ENCODE measurements around the gene KLHL12. TPM values are rescaled to one million over a fixed set of nuclear protein-coding genes. Genes with fewer than 3 reads are reported as not detected.

KLHL12 gene
- total RNA-seq, 2 donors from 2014 or later: 43.8 to 52.5 TPM

DNA sequence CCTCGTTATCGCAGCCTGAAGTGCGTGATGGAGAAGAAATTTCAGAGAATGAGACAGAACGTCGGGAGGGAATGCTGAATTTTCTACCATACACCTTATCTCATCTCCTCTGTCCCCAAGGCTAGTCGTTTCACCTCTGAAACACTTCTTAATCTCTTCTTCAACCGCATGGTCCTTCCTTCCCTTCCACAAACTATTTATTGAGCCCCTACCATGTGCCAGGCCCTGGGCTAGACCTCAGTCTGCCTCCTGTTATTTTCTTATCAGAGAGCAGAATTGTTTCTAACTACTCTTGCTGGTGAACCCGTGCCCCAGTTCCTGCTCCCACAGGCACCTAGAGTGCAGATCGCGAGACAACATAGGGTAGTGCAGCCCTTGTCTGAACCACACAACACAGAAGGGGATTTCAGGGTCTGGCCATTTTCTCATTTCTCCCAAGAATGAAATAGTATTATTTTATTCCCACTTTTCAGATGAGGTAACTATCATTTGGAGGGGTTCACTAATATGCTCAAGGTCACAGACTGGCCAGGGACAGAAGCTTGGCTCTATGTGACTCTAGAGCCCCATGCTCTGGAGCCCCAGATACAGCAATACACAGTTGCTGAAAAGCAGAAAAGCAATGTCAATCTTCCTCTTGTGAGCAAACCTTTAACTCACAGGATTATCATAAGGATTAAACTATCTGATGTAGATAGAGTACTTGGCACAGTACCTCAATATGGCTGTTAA lies 31.7 kb upstream of the KLHL12 start:
- peak overlapping the region; percentile 86 for H3K27ac Mint-ChIP-seq
- peak overlapping the region; percentile 93 to 98 for H3K4me3 Mint-ChIP-seq
- ATAC-seq (replicated peaks in 1 of 2): peak in 1 of 2 donors; percentile 5
- no peaks in the 10 kb centered on the region for H3K27me3 Mint-ChIP-seq (ENCODE audit: low read depth)
- peaks cover 39% of the 10 kb centered on the region for H3K4me1 Mint-ChIP-seq (ENCODE audit: low read depth)
- no peaks in the 10 kb centered on the region for H3K9me3 Mint-ChIP-seq
- peak; percentile 13 to 17 for DNase-seq
- peaks cover 2 to 6% of the 10 kb centered on the region in 2 donors for H3K36me3 Mint-ChIP-seq (ENCODE audit: insufficient read depth in 2 of 2)

GRCh38 chr1:202957733-202958543 lies 30.9 kb upstream of the KLHL12 start, which contains the start of gene ADIPOR1:
ADIPOR1 (minus strand) TSS chr1:202958312; CDS start chr1:202951070, 7,242 bp downstream.
- ATAC-seq (replicated peaks in 1 of 2): peak; percentile 99
- peak within 1 kb of the TSS; percentile 93 to 98 for H3K4me3 Mint-ChIP-seq
- DNase-seq: peak; percentile 96 to 97
- no peaks in the 10 kb centered on the region for H3K9me3 Mint-ChIP-seq
- H3K4me1 Mint-ChIP-seq (ENCODE audit: low read depth): peaks cover 45% of the 10 kb centered on the region
- peaks cover 2 to 6% of the 10 kb centered on the region in 2 donors for H3K36me3 Mint-ChIP-seq (ENCODE audit: insufficient read depth in 2 of 2)
- no peaks in the 10 kb centered on the region for H3K27me3 Mint-ChIP-seq (ENCODE audit: low read depth)
- peak within 1 kb of the TSS; percentile 86 for H3K27ac Mint-ChIP-seq

- DNase-seq (no peak), ATAC-seq (replicated peaks in 1 of 2) (no peak)
- Mint-ChIP-seq H3K4me3 (peak overlapping the region; percentile 93 to 98), H3K27ac (peak overlapping the region; percentile 68), H3K4me1 (ENCODE audit: low read depth) (peaks cover 55% of the 10 kb centered on the region), H3K27me3 (ENCODE audit: low read depth) (no peaks in the 10 kb centered on the region), H3K36me3 (ENCODE audit: insufficient read depth in 2 of 2) (peaks cover 2 to 7% of the 10 kb centered on the region in 2 donors), H3K9me3 (no peaks in the 10 kb centered on the region)
Measured at GRCh38 chr1:202956969-202957368, 29.9 kb upstream of the KLHL12 start.

- no peak for DNase-seq
- Mint-ChIP-seq H3K4me1 (ENCODE audit: low read depth) (peaks cover 63% of the 10 kb centered on the region), H3K27me3 (ENCODE audit: low read depth) (no peaks in the 10 kb centered on the region), H3K4me3 (no peak overlapping the region), H3K36me3 (ENCODE audit: insufficient read depth in 2 of 2) (peaks cover 2 to 9% of the 10 kb centered on the region in 2 donors), H3K27ac (peak overlapping the region; percentile 6), H3K9me3 (no peaks in the 10 kb centered on the region)
- no peak for ATAC-seq (replicated peaks in 1 of 2)
Measured at GRCh38 chr1:202954057-202954745, 27.2 kb upstream of the KLHL12 start.

DNA sequence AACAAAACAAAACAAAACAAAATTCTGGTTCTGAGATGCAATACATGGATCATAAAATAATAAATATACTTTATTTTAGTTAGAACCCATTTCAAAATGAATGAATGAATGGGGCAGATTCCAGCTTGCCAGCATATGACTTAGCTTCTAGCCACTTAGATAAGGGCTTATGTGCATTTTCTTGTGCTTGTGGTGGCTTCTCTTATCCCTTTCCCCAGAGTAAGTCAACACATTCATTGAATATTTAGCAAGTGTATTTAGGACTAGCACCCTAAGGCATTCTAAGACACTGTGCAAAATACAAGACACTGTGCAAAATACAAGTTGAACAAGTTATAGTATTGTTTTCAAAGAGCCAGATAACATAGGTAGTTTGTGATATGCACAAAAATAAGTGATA lies 26.4 kb upstream of the KLHL12 start:
- DNase-seq (no peak), ATAC-seq (replicated peaks in 1 of 2) (no peak)
- H3K27me3 Mint-ChIP-seq (ENCODE audit: low read depth): no peaks in the 10 kb centered on the region
- peaks cover 0 to 9% of the 10 kb centered on the region in 2 donors for H3K36me3 Mint-ChIP-seq (ENCODE audit: insufficient read depth in 2 of 2)
- no peaks in the 10 kb centered on the region for H3K9me3 Mint-ChIP-seq
- no peak overlapping the region for H3K4me3 Mint-ChIP-seq
- H3K27ac Mint-ChIP-seq: no peak overlapping the region
- H3K4me1 Mint-ChIP-seq (ENCODE audit: low read depth): peaks cover 56% of the 10 kb centered on the region

DNA sequence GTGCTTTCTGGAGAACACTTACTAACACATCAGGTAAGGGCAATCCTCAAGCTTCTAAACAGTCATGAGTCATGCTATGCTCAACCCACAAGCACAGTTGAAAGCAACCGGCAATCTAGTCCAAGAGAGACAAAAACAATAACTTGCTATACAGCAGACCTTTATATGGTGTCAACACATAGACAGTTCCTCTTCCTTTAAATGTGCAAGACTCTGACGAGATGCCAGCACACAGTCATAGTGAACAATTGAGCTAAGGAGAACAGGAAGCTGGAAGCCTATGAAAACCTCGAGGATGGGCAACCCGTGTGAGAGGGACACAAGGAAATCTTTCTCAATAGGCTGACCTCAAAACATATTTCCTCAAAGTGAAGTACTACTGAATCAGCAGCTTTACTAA lies 25.8 kb upstream of the KLHL12 start:
- H3K4me3 Mint-ChIP-seq: peak overlapping the region; percentile 13 to 38
- peaks cover 0 to 15% of the 10 kb centered on the region in 2 donors for H3K36me3 Mint-ChIP-seq (ENCODE audit: insufficient read depth in 2 of 2)
- H3K4me1 Mint-ChIP-seq (ENCODE audit: low read depth): peaks cover 54% of the 10 kb centered on the region
- ATAC-seq (replicated peaks in 1 of 2) (peak; percentile 81 to 83), DNase-seq (no peak)
- H3K27ac Mint-ChIP-seq: peak overlapping the region; percentile 29
- no peaks in the 10 kb centered on the region for H3K9me3 Mint-ChIP-seq
- H3K27me3 Mint-ChIP-seq (ENCODE audit: low read depth): no peaks in the 10 kb centered on the region

DNA sequence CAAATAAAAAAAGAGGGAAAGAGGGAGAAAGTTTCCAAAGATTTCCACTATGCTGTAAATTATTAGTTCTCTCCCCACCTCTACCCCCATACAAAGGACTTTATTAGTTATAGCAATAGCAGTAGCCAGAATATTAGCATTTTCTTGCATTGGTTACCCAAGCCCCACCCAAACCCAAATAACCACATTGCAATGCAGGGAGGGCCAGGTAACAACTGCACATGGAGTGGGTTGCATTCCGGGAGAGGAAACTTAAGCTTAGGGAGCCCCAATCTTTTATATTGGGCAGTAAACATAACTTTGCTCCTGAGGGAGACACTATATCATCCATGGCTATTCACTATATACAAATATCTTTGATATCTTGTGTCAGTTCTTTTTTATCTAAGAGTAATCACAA lies 25.1 kb upstream of the KLHL12 start:
- no peaks in the 10 kb centered on the region for H3K27me3 Mint-ChIP-seq (ENCODE audit: low read depth)
- H3K4me3 Mint-ChIP-seq: no peak overlapping the region
- peaks cover 0 to 15% of the 10 kb centered on the region in 2 donors for H3K36me3 Mint-ChIP-seq (ENCODE audit: insufficient read depth in 2 of 2)
- H3K4me1 Mint-ChIP-seq (ENCODE audit: low read depth): peaks cover 50% of the 10 kb centered on the region
- no peak for ATAC-seq (replicated peaks in 1 of 2)
- H3K27ac Mint-ChIP-seq: peak overlapping the region; percentile 79
- no peak for DNase-seq
- H3K9me3 Mint-ChIP-seq: no peaks in the 10 kb centered on the region

GRCh38 chr1:202951437-202951836 lies 24.4 kb upstream of the KLHL12 start:
- no peaks in the 10 kb centered on the region for H3K9me3 Mint-ChIP-seq
- DNase-seq: no peak
- peaks cover 44% of the 10 kb centered on the region for H3K4me1 Mint-ChIP-seq (ENCODE audit: low read depth)

GRCh38 chr1:202945483-202945882 lies 18.4 kb upstream of the KLHL12 start:
- DNase-seq (no peak), ATAC-seq (replicated peaks in 1 of 2) (no peak)
- no peaks in the 10 kb centered on the region for H3K9me3 Mint-ChIP-seq
- no peak overlapping the region for H3K4me3 Mint-ChIP-seq
- no peaks in the 10 kb centered on the region for H3K27me3 Mint-ChIP-seq (ENCODE audit: low read depth)
- peaks cover 8 to 33% of the 10 kb centered on the region in 2 donors for H3K36me3 Mint-ChIP-seq (ENCODE audit: insufficient read depth in 2 of 2)
- H3K4me1 Mint-ChIP-seq (ENCODE audit: low read depth): peaks cover 5% of the 10 kb centered on the region
- H3K27ac Mint-ChIP-seq: no peak overlapping the region

More at GRCh38 chr1:202951437-202951836, 24.4 kb upstream of the KLHL12 start:
- ATAC-seq (replicated peaks in 1 of 2): no peak
- Mint-ChIP-seq H3K4me3 (no peak overlapping the region), H3K27me3 (ENCODE audit: low read depth) (no peaks in the 10 kb centered on the region), H3K36me3 (ENCODE audit: insufficient read depth in 2 of 2) (peaks cover 0 to 19% of the 10 kb centered on the region in 2 donors), H3K27ac (peak overlapping the region; percentile 79)

DNA sequence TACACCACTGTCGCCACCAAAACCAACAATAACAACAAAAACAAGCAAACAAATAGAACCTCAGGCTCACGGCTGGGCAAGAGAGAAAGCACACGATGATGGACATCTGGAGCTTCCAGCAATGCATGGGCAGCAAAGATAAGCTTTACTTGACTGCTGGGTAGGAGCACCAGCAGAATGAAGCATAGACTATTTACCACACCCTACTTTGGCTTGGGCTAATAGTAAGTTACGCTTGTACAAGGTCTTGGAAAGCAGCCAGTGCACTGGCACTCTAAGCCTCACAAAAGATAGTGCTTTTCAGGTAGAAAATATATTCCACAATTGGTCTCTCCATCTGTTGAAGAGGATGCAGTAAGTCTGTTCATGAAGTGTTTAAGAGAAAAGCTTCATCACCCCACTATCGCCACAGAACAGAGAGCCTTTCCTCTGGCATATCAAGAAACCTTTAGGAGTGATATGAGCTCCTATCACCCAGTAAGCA lies 17.4 kb upstream of the KLHL12 start:
- peaks cover 5% of the 10 kb centered on the region for H3K4me1 Mint-ChIP-seq (ENCODE audit: low read depth)
- H3K27ac Mint-ChIP-seq: no peak overlapping the region
- DNase-seq (no peak), ATAC-seq (replicated peaks in 1 of 2) (no peak)
- no peaks in the 10 kb centered on the region for H3K27me3 Mint-ChIP-seq (ENCODE audit: low read depth)
- no peaks in the 10 kb centered on the region for H3K9me3 Mint-ChIP-seq
- H3K4me3 Mint-ChIP-seq: no peak overlapping the region
- H3K36me3 Mint-ChIP-seq (ENCODE audit: insufficient read depth in 2 of 2): peaks cover 8 to 33% of the 10 kb centered on the region in 2 donors

- no peaks in the 10 kb centered on the region for H3K27me3 Mint-ChIP-seq (ENCODE audit: low read depth)
- ATAC-seq (replicated peaks in 1 of 2) (no peak), DNase-seq (no peak)
- H3K4me1 Mint-ChIP-seq (ENCODE audit: low read depth): peaks cover 5% of the 10 kb centered on the region
- no peak overlapping the region for H3K27ac Mint-ChIP-seq
- H3K9me3 Mint-ChIP-seq: no peaks in the 10 kb centered on the region
- no peak overlapping the region for H3K4me3 Mint-ChIP-seq
- peaks cover 8 to 25% of the 10 kb centered on the region in 2 donors for H3K36me3 Mint-ChIP-seq (ENCODE audit: insufficient read depth in 2 of 2)
Measured at GRCh38 chr1:202942426-202942825, 15.4 kb upstream of the KLHL12 start.

DNA sequence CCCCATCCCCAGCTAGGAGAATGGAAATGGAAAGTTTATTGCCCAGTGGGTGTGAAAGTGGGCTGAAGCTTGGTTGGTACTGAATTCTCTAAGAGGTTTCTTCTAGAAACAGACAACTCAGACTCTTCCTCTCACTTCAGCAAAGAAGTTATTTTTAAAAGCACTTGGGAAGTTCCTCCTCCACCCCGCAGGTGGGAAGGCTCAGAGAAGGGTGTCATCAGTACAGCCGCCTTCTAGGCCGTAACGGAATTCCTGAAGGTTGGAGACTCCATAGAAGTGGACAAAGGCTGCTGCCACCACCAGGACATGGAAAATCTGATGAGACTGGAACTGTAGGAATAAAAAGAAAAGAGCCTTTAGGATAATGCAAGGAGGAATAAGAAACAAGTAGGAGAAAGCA lies 14.3 kb upstream of the KLHL12 start:
- Mint-ChIP-seq H3K9me3 (no peaks in the 10 kb centered on the region), H3K4me1 (ENCODE audit: low read depth) (peaks cover 5% of the 10 kb centered on the region), H3K27me3 (ENCODE audit: low read depth) (no peaks in the 10 kb centered on the region), H3K36me3 (ENCODE audit: insufficient read depth in 2 of 2) (peaks cover 8 to 21% of the 10 kb centered on the region in 2 donors), H3K27ac (no peak overlapping the region), H3K4me3 (no peak overlapping the region)
- DNase-seq (no peak), ATAC-seq (replicated peaks in 1 of 2) (no peak)
